OCI-LY3 (cell line): ENCODE measurements around the gene CSNK1A1.
A peak's percentile ranks its signal among the peaks of the same experiment; 100 is the strongest.

ENCODE experiments used
- H2AFZ ChIP-seq: fragments of 200-600, 300-600 bp; shearing (Covaris generic); 2 replicates; pipeline ENCODE4 v1.6.0; 2014; ENCODE audit warnings: antibody characterized with exemption, low read depth, low read length
- H3K27ac ChIP-seq: fragments of 200-600, 300-600 bp; sonication (generic); 2 replicates; pipeline ENCODE4 v1.5.1; 2014; ENCODE audit warnings: mild to moderate bottlenecking, low read length, moderate library complexity, mixed read lengths
- H3K27me3 ChIP-seq: fragments of 200-600, 300-600 bp; sonication (generic); 2 replicates; pipeline ENCODE4 v1.6.1; 2014; ENCODE audit warnings: low read depth, low read length, mixed read lengths
- H3K36me3 ChIP-seq: fragments of 200-600, 300-600 bp; sonication (generic); replicated peaks from 2 replicates; pipeline ENCODE3; 2014; ENCODE audit warnings: low read depth, low read length, mixed read lengths
- H3K4me1 ChIP-seq: fragments of 300-600, 200-600 bp; sonication (generic); 2 replicates; pipeline ENCODE4 v1.6.1; 2014; ENCODE audit warnings: low read length, mixed read lengths
- H3K4me2 ChIP-seq: fragments of 200-600, 300-600 bp; sonication (generic); 2 replicates; pipeline ENCODE4 v1.6.1; 2014; ENCODE audit warnings: low read length, mixed read lengths
- H3K4me3 ChIP-seq: fragments of 300-600, 200-600 bp; sonication (generic); 2 replicates; pipeline ENCODE4 v1.5.1; 2014; ENCODE audit warnings: antibody characterized with exemption, mild to moderate bottlenecking, low read length, moderate library complexity
- H3K79me2 ChIP-seq: fragments of 300-600, 200-600 bp; shearing (Covaris generic); 2 replicates; pipeline ENCODE4 v1.6.1; 2014; ENCODE audit warnings: mild to moderate bottlenecking, low read length, mixed read lengths
- H3K9ac ChIP-seq: fragments of 300-600, 200-600 bp; shearing (Covaris generic); 2 replicates; pipeline ENCODE4 v1.6.0; 2014; ENCODE audit warnings: mild to moderate bottlenecking, low read length, moderate library complexity
- H3K9me3 ChIP-seq: fragments of 200-600, 300-600 bp; shearing (Covaris generic); 2 replicates; pipeline ENCODE4 v1.6.1; 2014; ENCODE audit warnings: low read length, mixed read lengths; ENCODE audit not compliant: insufficient read depth
- H4K20me1 ChIP-seq: fragments of 200-600, 300-600 bp; sonication (generic); 2 replicates; pipeline ENCODE4 v1.6.1; 2016; ENCODE audit warnings: low read length, mixed read lengths; ENCODE audit not compliant: insufficient read depth
- CTCF ChIP-seq: fragments of 200-600, 300-600 bp; sonication (generic); IDR thresholded peaks from 2 replicates; pipeline ENCODE4 v1.5.1; 2014; ENCODE audit warnings: antibody characterized with exemption, low read length, low read depth
- EZH2phosphoT487 ChIP-seq: fragments of 200-600 bp; shearing (Covaris generic); IDR thresholded peaks from 2 replicates; pipeline ENCODE4 v1.6.1; 2018; ENCODE audit warnings: antibody characterized with exemption, mixed run types, low read depth

CSNK1A1 gene

DNA sequence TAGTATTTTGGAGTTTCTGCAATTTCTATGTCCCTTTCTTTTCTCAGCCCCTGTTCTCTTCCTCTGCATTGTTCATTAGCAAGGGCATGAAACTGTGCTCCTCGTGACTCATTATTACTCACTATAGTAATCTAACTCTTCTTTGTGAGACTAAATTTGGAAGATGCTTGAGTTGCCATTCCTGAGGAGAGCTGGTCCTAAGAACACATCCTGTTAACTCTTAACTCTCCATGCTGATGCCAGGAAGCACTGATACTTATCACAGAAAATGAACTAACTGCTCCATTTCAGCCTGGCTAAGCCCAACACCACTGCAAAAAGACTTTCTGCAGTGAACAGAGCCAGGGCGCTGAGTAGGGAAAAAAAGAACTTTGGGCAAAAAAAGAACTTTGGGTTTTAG lies 10.6 kb upstream of the CSNK1A1 start:
- Histone ChIP-seq H3K9ac (no peak overlapping the region), H3K27me3 (no peaks in the 10 kb centered on the region), H4K20me1 (no peaks in the 10 kb centered on the region), H3K9me3 (no peaks in the 10 kb centered on the region), H3K79me2 (no peaks in the 10 kb centered on the region), H3K4me1 (0 out of 2 replicates have a peak, but pooled peaks cover under 1% of the 10 kb centered on the region), H2AFZ (no peak overlapping the region), H3K4me3 (no peak overlapping the region), H3K27ac (no peak overlapping the region), H3K36me3 (no peaks in the 10 kb centered on the region), H3K4me2 (no peak overlapping the region)
- TF ChIP-seq CTCF (no peak), EZH2phosphoT487 (no peak)

DNA sequence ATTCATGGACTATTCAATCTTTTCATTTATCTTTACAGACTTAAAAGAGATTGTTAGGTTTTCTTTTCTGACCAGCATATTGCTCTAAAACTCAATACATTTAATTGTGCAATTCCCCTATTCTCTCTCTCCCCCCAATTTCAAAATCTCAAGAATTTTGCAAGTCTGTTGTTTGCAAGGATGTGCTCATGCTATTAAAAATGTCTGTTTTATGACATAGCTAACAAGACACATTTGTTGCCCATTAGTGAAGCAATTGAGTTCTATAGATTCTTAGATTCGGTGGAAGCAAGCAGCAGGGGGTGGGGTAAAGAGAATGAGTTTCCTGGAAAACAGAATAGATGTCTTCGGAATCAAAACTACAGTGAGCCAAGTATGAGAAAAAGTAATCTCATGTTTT lies 8.5 kb upstream of the CSNK1A1 start:
- TF ChIP-seq EZH2phosphoT487: no peak
- TF ChIP-seq CTCF: no peak
- H3K9ac ChIP-seq: no peak overlapping the region
- no peaks in the 10 kb centered on the region for H3K27me3 ChIP-seq
- H2AFZ ChIP-seq: no peak overlapping the region
- no peak overlapping the region for H3K27ac ChIP-seq
- H3K4me2 ChIP-seq: no peak overlapping the region
- no peaks in the 10 kb centered on the region for H3K36me3 ChIP-seq
- no peak overlapping the region for H3K4me3 ChIP-seq
- H3K79me2 ChIP-seq: no peaks in the 10 kb centered on the region
- H4K20me1 ChIP-seq: no peaks in the 10 kb centered on the region
- no peaks in the 10 kb centered on the region for H3K9me3 ChIP-seq
- no peaks in the 10 kb centered on the region for H3K4me1 ChIP-seq

GRCh38 chr5:149552553-149553160 lies 1.4 kb upstream of the CSNK1A1 start:
- Histone ChIP-seq H3K27ac (no peak overlapping the region), H2AFZ (no peak overlapping the region), H3K4me2 (peak overlapping the region; percentile 75), H3K9me3 (no peaks in the 10 kb centered on the region), H3K9ac (no peak overlapping the region), H3K4me1 (peaks cover 9% of the 10 kb centered on the region), H4K20me1 (peaks cover 12% of the 10 kb centered on the region), H3K4me3 (no peak overlapping the region), H3K27me3 (no peaks in the 10 kb centered on the region), H3K36me3 (peaks cover 12% of the 10 kb centered on the region), H3K79me2 (peaks cover 36% of the 10 kb centered on the region)
- TF ChIP-seq EZH2phosphoT487: no peak
- no peak for TF ChIP-seq CTCF

GRCh38 chr5:149552038-149552494 lies 827 bp upstream of the CSNK1A1 start:
- peaks cover 18% of the 10 kb centered on the region for H3K36me3 ChIP-seq
- H3K27me3 ChIP-seq: no peaks in the 10 kb centered on the region
- peaks cover 16% of the 10 kb centered on the region for H4K20me1 ChIP-seq
- H3K4me3 ChIP-seq: peak overlapping the region; percentile 99
- TF ChIP-seq EZH2phosphoT487 (no peak), CTCF (no peak)
- peaks cover 9% of the 10 kb centered on the region for H3K4me1 ChIP-seq
- peak overlapping the region; percentile 83 for H3K9ac ChIP-seq
- H2AFZ ChIP-seq: peak overlapping the region; percentile 86; the same call in 1 of the 2 replicates
- peaks cover 42% of the 10 kb centered on the region for H3K79me2 ChIP-seq
- peak overlapping the region; percentile 76 for H3K27ac ChIP-seq
- no peaks in the 10 kb centered on the region for H3K9me3 ChIP-seq
- H3K4me2 ChIP-seq: peak overlapping the region; percentile 75
